Head of caudate nucleus (tissue), 42 donors: Measurements from ENCODE around the gene CTIF.

ENCODE experiments used
- DNase-seq, 42 donors: peaks; one replicate each; pipeline versions ENCODE4 v3.0.0 to v3.0.0-alpha.2; 2020 to 2021; ENCODE audit warnings: mixed read lengths in 7 of 42
- intact Hi-C: fragments of 100-400 bp; cut with DNase I; formaldehyde crosslinking; loops from one replicate; pipeline ENCODE4 v1.15.0; 2022

Gene CTIF

DNA sequence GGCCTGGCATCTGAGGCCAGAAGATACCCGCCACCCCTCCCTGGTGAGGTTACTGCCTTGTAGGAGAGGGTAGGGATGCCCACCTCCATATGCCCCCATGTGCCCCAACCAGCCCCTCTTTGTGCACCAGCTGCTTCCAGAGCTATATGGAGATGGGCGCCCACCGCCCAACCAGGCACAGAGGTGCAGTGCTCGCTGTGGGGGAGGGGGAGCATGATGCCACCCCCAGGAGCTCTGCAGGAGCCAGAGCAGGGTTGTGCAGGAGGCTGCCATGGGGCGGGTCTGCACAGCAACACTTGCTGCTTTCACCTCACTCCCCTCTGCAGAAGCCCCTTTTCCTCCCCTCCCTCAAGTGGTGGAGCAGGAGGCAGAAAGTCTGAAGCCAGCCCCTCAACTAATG lies 237.3 kb downstream of the CTIF start:
- intact Hi-C loops: loop anchor here (5.0 kb wide), 2 partner anchors 171 to 401 kb away; no protein-coding TSS in a partner anchor
- no peak for DNase-seq

- intact Hi-C loops: loop anchor here (5.0 kb wide), 2 partner anchors 171 to 401 kb away; no protein-coding TSS in a partner anchor
- DNase-seq: no peak
Observed at GRCh38 chr18:48776641-48777025, 237.8 kb downstream of the CTIF start.

GRCh38 chr18:48777026-48777743 lies 238.4 kb downstream of the CTIF start:
- intact Hi-C loops: loop anchor here (5.0 kb wide), 2 partner anchors 170 to 400 kb away; no protein-coding TSS in a partner anchor
- DNase-seq: peak in 41 of 42 donors; percentile 41 to 87 (median 72)

- intact Hi-C loops: loop anchor here (5.0 kb wide), 2 partner anchors 170 to 400 kb away; no protein-coding TSS in a partner anchor
- no peak for DNase-seq
Observed at GRCh38 chr18:48777744-48778116, 238.9 kb downstream of the CTIF start.

DNA sequence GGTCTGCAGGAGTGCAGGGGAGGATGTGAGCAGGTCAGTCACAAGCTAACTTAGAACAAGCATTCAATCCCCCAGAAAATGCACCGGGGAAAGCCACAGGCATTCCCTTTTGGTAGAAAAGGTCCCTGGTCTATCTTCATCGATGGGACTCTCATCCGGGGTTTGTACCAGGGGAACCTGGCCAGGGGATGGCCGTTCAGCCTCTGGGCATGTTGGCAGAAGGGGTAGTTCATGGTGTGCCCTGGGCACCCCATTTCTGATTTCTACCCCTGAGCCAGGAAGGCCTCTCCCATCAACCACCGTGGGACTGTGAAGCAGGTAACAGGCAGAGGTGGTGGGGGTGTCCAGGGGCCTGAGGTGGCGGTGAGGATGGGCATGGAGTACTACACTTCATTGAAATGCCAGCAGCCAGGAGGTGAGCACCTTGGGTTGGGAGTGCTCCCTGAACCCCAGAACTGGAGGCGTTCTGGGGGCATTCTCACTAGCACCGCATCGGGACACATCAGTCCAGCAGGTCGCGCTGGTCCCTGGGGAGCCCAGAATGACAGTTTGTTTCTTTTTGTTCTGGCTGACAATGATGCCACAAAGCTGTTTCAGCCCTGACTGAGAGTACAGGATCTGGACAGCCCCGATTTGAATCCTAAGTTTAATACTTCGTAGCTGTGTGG lies 239.6 kb downstream of the CTIF start:
- no peak for DNase-seq
- intact Hi-C loops: loop anchor here (5.0 kb wide), 2 partner anchors 169 to 399 kb away; no protein-coding TSS in a partner anchor

GRCh38 chr18:48779462-48779861 lies 240.6 kb downstream of the CTIF start:
- intact Hi-C loops: loop anchor here (5.0 kb wide), 2 partner anchors 168 to 398 kb away; no protein-coding TSS in a partner anchor
- no peak for DNase-seq

GRCh38 chr18:48780201-48780912 lies 241.5 kb downstream of the CTIF start:
- no peak for DNase-seq
- intact Hi-C loops: loop anchor here (10.0 kb wide), 2 partner anchors 74 to 454 kb away; no protein-coding TSS in a partner anchor

DNA sequence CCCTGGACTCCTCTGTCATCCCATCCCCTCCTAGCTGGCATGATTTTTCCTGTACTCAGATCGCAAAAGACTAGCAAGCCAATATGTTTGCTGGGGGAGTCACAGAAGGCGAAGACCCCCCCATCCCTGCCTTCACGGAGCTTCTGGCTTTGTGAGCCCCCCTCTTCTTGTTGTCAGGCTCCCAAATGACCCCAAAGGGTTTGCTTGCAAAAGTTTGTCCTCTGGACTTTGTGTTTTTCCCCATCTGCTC lies 242.0 kb downstream of the CTIF start:
- DNase-seq: no peak

GRCh38 chr18:48781163-48781987 lies 242.5 kb downstream of the CTIF start:
- intact Hi-C loops: loop anchor here (10.0 kb wide), 2 partner anchors 73 to 453 kb away; no protein-coding TSS in a partner anchor
- DNase-seq: peak; percentile 72 to 93 (median 85)

More for the DNA sequence above, 242.0 kb downstream of the CTIF start:
- intact Hi-C loops: loop anchor here (10.0 kb wide), 2 partner anchors 74 to 454 kb away; no protein-coding TSS in a partner anchor

GRCh38 chr18:48781988-48782363 lies 243.1 kb downstream of the CTIF start:
- intact Hi-C loops: loop anchor here (10.0 kb wide), 2 partner anchors 73 to 453 kb away; no protein-coding TSS in a partner anchor
- no peak for DNase-seq

DNA sequence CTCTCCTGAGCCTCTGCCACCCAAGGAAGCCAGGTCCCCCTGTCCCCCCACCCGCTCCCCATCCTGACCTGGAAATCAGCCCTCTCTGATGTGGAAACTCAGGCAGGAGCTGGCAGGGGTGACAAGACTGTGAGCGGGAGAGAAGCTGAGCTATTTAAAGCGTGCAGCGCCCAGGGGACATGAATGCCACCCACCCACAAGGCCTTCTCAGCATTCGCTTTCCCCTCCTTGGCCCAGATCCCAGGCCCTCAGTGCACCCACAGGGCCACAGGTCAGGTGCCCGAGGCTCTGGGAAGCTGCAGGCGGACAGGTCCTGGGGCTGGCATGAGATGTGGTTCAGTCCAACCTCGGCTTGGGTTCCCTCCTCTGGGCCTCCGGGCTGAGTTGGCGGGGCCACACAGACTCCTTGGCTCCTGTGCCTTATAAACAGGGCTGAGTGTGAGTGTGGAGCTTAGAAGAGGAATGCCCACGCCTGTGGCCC lies 243.6 kb downstream of the CTIF start:
- DNase-seq: peak in 14 of 42 donors; percentile 22 to 62 (median 46)
- intact Hi-C loops: loop anchor here (10.0 kb wide), 2 partner anchors 72 to 452 kb away; no protein-coding TSS in a partner anchor

- intact Hi-C loops: loop anchor here (10.0 kb wide), 2 partner anchors 71 to 451 kb away; no protein-coding TSS in a partner anchor
- DNase-seq: peak in 11 of 42 donors; percentile 33 to 70 (median 59)
Observed at GRCh38 chr18:48783616-48784520, 245.0 kb downstream of the CTIF start.

DNA sequence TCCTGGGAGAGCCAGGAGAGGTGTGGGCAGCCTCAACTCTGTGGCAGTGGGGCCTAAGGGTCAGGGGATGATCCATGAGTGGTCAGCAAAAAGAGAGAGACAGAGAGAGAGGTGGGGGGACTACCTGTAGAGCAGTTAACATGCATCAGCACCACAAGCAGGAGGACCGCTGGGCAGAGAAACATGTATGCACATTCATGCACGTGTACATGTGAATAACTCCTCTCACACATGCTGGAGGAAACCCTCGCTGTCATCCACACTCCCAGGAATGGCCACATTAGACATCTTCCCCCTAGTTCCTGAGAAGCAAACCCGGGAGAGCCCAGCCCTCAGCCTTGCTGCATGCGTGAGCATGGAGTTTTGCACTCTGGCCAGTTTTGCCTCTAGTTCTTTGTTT lies 245.8 kb downstream of the CTIF start:
- intact Hi-C loops: loop anchor here (10.0 kb wide), 2 partner anchors 70 to 450 kb away; no protein-coding TSS in a partner anchor
- DNase-seq: no peak

- DNase-seq: peak in 9 of 42 donors; percentile 1 to 55 (median 43)
- intact Hi-C loops: loop anchor here (10.0 kb wide), 2 partner anchors 70 to 450 kb away; no protein-coding TSS in a partner anchor
Observed at GRCh38 chr18:48785091-48785614, 246.3 kb downstream of the CTIF start.

DNA sequence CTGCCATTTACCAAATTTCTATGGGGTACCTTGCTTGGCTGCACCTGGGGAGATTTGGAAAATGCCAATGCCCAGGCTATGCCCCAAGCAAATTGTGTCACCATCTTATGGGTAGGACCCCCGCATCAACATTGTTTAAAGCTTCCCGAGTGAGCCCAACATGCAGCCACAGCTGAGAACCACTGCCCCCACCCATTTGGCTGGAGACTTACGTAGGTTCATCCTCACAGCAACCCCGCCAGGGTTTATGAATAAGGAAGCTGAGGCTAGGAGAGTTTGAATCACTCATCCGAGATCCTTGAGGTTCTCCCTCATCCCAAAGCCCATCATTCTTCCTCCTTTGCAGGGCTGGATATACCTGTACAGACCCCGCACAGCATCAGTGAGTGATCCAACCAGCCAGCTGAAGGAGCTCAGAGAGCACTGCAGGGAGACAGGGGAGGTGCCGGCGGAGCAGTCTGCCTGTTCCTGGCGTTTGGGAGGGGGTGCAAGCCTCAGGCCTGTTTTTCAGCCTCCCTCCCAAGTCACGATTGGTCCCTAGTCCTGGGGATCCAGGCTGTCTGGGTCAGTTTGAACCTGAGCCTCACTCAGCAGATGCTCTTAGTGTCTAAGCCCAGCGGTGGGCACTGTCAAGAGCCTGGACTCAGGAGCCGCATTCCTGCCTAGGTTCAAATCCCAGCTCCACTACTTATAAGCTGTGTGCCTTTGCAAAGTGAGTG lies 247.1 kb downstream of the CTIF start:
- peak in 8 of 42 donors; percentile 2 to 23 (median 12) for DNase-seq
- intact Hi-C loops: loop anchor here (10.0 kb wide), 2 partner anchors 69 to 449 kb away; no protein-coding TSS in a partner anchor
